ENCODE results near the gene SP110.

DNA sequence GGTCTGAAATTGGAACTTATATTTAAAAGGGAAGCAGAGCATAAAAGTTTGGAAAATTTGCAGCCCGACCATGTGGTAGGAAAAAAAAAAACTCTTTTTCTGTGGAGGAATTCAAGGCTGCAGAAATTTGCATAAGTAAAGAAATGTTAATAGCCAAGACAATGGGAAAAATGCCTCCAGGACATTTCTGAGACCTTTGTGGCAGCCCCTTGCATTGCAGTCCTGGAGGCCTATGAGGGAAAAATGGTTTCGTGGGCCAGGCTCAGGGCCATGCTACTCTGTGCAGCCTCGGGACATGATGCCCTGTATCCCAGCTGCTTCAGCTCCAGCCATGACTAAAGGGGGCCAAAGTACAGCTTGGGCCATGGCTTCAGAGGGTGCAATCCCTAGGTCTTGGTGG lies 79.1 kb downstream of the SP110 start:
- TF ChIP-seq, protein P1, sequence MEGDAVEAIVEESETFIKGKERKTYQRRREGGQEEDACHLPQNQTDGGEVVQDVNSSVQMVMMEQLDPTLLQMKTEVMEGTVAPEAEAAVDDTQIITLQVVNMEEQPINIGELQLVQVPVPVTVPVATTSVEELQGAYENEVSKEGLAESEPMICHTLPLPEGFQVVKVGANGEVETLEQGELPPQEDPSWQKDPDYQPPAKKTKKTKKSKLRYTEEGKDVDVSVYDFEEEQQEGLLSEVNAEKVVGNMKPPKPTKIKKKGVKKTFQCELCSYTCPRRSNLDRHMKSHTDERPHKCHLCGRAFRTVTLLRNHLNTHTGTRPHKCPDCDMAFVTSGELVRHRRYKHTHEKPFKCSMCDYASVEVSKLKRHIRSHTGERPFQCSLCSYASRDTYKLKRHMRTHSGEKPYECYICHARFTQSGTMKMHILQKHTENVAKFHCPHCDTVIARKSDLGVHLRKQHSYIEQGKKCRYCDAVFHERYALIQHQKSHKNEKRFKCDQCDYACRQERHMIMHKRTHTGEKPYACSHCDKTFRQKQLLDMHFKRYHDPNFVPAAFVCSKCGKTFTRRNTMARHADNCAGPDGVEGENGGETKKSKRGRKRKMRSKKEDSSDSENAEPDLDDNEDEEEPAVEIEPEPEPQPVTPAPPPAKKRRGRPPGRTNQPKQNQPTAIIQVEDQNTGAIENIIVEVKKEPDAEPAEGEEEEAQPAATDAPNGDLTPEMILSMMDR (conservative IDR thresholded peaks at IDR 0.05; ENCODE audit: low read depth, low read length) = no peak
- no peak for TF ChIP-seq EZH2 (IDR thresholded peaks at IDR 0.05; ENCODE audit: borderline replicate concordance, low read depth, low read length, poor library complexity, severe bottlenecking)
